ENCODE measurements around the gene PLEKHN1.

Gene PLEKHN1

GRCh38 chr1:966135-966703, at the start of gene PLEKHN1:
TSS of gene PLEKHN1 (plus strand) at chr1:966482. CDS start at chr1:966532, 50 bp downstream.
- H3K27ac ChIP-seq (ENCODE audit: extremely low read depth, low read depth, low read length) = peak within 1 kb of the TSS; percentile 75
- CTCF ChIA-PET = interaction anchor here (0.5 to 1.5 kb wide), 4 partner anchors 18 to 1229 kb away, joined by 3 to 4 read pairs (median 3); no protein-coding TSS in a partner anchor
- H3K36me3 ChIP-seq (ENCODE audit: control insufficient read depth in 2 of 2, insufficient read depth in 1 of 2, low read length in 2 of 2) = peaks cover 0 to 38% of the 10 kb centered on the region in 2 experiments; a peak in 1 of 3 replicates
- no peaks in the 10 kb centered on the region for H3K9me3 ChIP-seq (ENCODE audit: control insufficient read depth, insufficient read depth, low read depth, low read length)
- POLR2A ChIA-PET = interaction anchor here (0.6 to 1.5 kb wide), 11 partner anchors 8 to 188 kb away, joined by 3 to 28 read pairs (median 3); partner anchors contain the start of genes AGRN, HES4 and NOC2L
- peak within 1 kb of the TSS; percentile 51 for H3K4me3 ChIP-seq (ENCODE audit: low read depth, low read length)
- peaks cover 5% of the 10 kb centered on the region for H3K4me1 ChIP-seq (ENCODE audit: control insufficient read depth, insufficient read depth, low read length)
- TF ChIP-seq ZNF19 (tag by site-specific recombination; IDR thresholded peaks at IDR 0.05; ENCODE audit: low read depth) (no peak), ZNF600 (tag by site-specific recombination; IDR thresholded peaks at IDR 0.05) (no peak), ZNF184 (tag by site-specific recombination; IDR thresholded peaks at IDR 0.05) (no peak), HOXD13 (CRISPR knock-in tag; IDR thresholded peaks at IDR 0.05; ENCODE audit: borderline replicate concordance) (no peak), ZBTB10 (tag by site-specific recombination; IDR thresholded peaks at IDR 0.05) (0 out of 2 replicates have a peak, but pooled peaks have one; percentile 7), ZBTB7A (tag by site-specific recombination; IDR thresholded peaks at IDR 0.05; ENCODE audit: low read depth) (no peak), ZNF133 (tag by site-specific recombination; IDR thresholded peaks at IDR 0.05) (no peak), YY1 (tag by site-specific recombination; IDR thresholded peaks at IDR 0.05) (no peak), ZNF677 (tag by site-specific recombination; IDR thresholded peaks at IDR 0.05) (no peak), ZNF114 (tag by site-specific recombination; IDR thresholded peaks at IDR 0.05) (no peak), ZNF112 (tag by site-specific recombination; IDR thresholded peaks at IDR 0.05) (no peak), ZXDB (tag by site-specific recombination; IDR thresholded peaks at IDR 0.05) (no peak), ZNF280C (tag by site-specific recombination; IDR thresholded peaks at IDR 0.05) (no peak), PRDM6 (tag by site-specific recombination; IDR thresholded peaks at IDR 0.05) (no peak), KLF8 (tag by site-specific recombination; IDR thresholded peaks at IDR 0.05) (no peak), ZNF513 (tag by site-specific recombination; IDR thresholded peaks at IDR 0.05) (no peak), ZNF239 (tag by site-specific recombination; IDR thresholded peaks at IDR 0.05) (no peak), SCRT2 (tag by site-specific recombination; IDR thresholded peaks at IDR 0.05) (no peak), SP2 (tag by site-specific recombination; IDR thresholded peaks at IDR 0.05) (peak; percentile 65), PRDM4 (tag by site-specific recombination; IDR thresholded peaks at IDR 0.05) (no peak), REST (tag by site-specific recombination; IDR thresholded peaks at IDR 0.05) (no peak)

Data from HEK293 (cell line).